Natural killer cell (primary cell): ENCODE data around the gene SEBOX. TPM values are rescaled to one million over a fixed set of nuclear protein-coding genes. Genes with fewer than 3 reads are reported as not detected.

Experiments
- ATAC-seq, 3 donors: fragments of 150-1000 bp in 2 of 3; fragments of 200-7000 bp in 1 of 3; cut with Tn5 transposase; 1 replicate in 1 of 3; 2 replicates in 2 of 3; pipeline ENCODE4 v1.10.0; 2021; ENCODE audit warnings: mild to moderate bottlenecking in 2 of 3, moderate library complexity in 2 of 3
- DNase-seq, 2 donors: peaks; one replicate each; pipeline versions ENCODE4 v3.0.0 to v3.0.0-alpha.2; 2013 to 2021; ENCODE audit warnings: mixed read lengths in 1 of 2
- H3K27ac ChIP-seq: one replicate; pipeline ENCODE4 v1.5.1; 2013; ENCODE audit warnings: mild to moderate bottlenecking, low read length
- H3K27me3 ChIP-seq: one replicate; pipeline ENCODE4 v1.6.1; 2013; ENCODE audit warnings: low read length; ENCODE audit not compliant: control insufficient read depth, insufficient read depth
- H3K36me3 ChIP-seq: one replicate; pipeline ENCODE4 v1.6.1; 2013; ENCODE audit warnings: low read length; ENCODE audit not compliant: control insufficient read depth, insufficient read depth
- H3K4me1 ChIP-seq: one replicate; pipeline ENCODE4 v1.6.1; 2013; ENCODE audit warnings: low read length; ENCODE audit not compliant: control insufficient read depth, insufficient read depth
- H3K4me3 ChIP-seq: one replicate; pipeline ENCODE4 v1.5.1; 2013; ENCODE audit warnings: low read length
- H3K9me3 ChIP-seq: one replicate; pipeline ENCODE4 v1.6.1; 2013; ENCODE audit warnings: low read length; ENCODE audit not compliant: control insufficient read depth, insufficient read depth
- H3K27ac Mint-ChIP-seq, 2 donors: one replicate each; pipeline ENCODE4 v1.8.0; 2022; ENCODE audit warnings: mild to moderate bottlenecking in 2 of 2, mixed read lengths in 2 of 2, moderate library complexity in 1 of 2
- H3K27me3 Mint-ChIP-seq, 2 donors: one replicate each; pipeline ENCODE4 v1.8.0; 2022; ENCODE audit warnings: low read depth in 2 of 2, mixed read lengths in 2 of 2
- H3K36me3 Mint-ChIP-seq: one replicate; pipeline ENCODE4 v1.8.0; 2022; ENCODE audit warnings: mixed read lengths
- H3K4me1 Mint-ChIP-seq, 2 donors: one replicate each; pipeline ENCODE4 v1.8.0; 2022; ENCODE audit warnings: mixed read lengths in 2 of 2
- H3K4me3 Mint-ChIP-seq: one replicate; pipeline ENCODE4 v1.8.0; 2022; ENCODE audit warnings: mild to moderate bottlenecking, moderate library complexity, mixed read lengths
- H3K9me3 Mint-ChIP-seq, 2 donors: one replicate each; pipeline ENCODE4 v1.8.0; 2022; ENCODE audit warnings: mixed read lengths in 2 of 2
- WGBS: methylation state at CpG from one replicate; pipeline ENCODE4 v1.1.7; 2013; ENCODE audit warnings: missing lambda C conversion rate; ENCODE audit not compliant: insufficient coverage; 5-methylcytosine and 5-hydroxymethylcytosine counted together
- intact Hi-C: fragments of 100-400 bp; cut with micrococcal nuclease; formaldehyde crosslinking; loops from one replicate; pipeline ENCODE4 v1.14.2; 2022
- total RNA-seq, 4 donors: library from RNA; stranded (reverse); fragments of 120-200 nt in 1 of 4; gene quantifications; one replicate each; pipeline versions ENCODE4 v1.2.3 to v1.2.4, GENCODE V29; 2013 to 2022
- TF ChIP-seq, protein P1 (sequence below): fragments of 200-600 bp; IDR thresholded peaks from one replicate; pipeline ENCODE4 v1.8.0; 2022; ENCODE audit warnings: antibody characterized with exemption

SEBOX gene
- total RNA-seq, 3 donors from 2014 or later (not counting 1 experiment from before 2014, with no cell fraction given): not detected

DNA sequence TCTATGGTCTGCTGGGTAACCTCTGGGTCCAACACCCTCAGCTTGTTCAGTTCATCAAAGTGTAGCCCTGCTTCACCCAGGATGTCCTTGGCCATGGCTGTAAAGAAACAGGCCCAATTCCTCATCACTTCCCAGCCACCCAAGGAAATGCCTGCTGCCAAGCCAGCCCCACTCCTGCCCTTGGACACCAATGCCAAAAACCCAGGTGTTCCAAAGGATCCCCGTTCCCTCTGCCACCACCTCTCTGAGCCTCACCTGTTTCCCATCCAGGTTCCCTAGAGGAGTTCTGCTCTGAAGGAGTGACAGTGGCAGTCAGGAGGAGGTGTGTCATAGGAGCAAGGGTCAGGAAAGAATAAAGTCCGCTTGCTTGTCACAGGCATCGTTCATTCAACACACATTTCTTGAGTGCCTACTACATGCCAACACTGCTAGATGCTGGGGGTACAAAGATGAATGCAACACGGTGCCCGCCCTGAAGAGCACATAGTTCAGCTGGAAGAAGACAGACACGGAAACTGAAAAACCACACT, 33.0 kb downstream of the SEBOX start:
- Histone ChIP-seq H3K27ac (no peak overlapping the region), H3K4me1 (peaks cover 20% of the 10 kb centered on the region), H3K36me3 (peaks cover 33% of the 10 kb centered on the region), H3K4me3 (no peak overlapping the region), H3K27me3 (no peaks in the 10 kb centered on the region), H3K9me3 (no peaks in the 10 kb centered on the region)
- H3K4me1 Mint-ChIP-seq: peaks cover 21 to 34% of the 10 kb centered on the region in 2 donors
- intact Hi-C loops: loop anchor here (10.0 kb wide), 1 partner anchor 383 kb away; the partner anchor contains the start of genes PROCA1, RAB34 and RPL23A
- ATAC-seq: no peak
- H3K27me3 Mint-ChIP-seq: no peaks in the 10 kb centered on the region
- no peak overlapping the region for H3K4me3 Mint-ChIP-seq
- H3K36me3 Mint-ChIP-seq: peaks cover 12% of the 10 kb centered on the region
- H3K27ac Mint-ChIP-seq: peak overlapping the region in 1 of 2 donors; percentile 100
- 95% methylated on average over 6 of the region's 6 CpGs for WGBS
- no peak for DNase-seq
- TF ChIP-seq, protein P1, sequence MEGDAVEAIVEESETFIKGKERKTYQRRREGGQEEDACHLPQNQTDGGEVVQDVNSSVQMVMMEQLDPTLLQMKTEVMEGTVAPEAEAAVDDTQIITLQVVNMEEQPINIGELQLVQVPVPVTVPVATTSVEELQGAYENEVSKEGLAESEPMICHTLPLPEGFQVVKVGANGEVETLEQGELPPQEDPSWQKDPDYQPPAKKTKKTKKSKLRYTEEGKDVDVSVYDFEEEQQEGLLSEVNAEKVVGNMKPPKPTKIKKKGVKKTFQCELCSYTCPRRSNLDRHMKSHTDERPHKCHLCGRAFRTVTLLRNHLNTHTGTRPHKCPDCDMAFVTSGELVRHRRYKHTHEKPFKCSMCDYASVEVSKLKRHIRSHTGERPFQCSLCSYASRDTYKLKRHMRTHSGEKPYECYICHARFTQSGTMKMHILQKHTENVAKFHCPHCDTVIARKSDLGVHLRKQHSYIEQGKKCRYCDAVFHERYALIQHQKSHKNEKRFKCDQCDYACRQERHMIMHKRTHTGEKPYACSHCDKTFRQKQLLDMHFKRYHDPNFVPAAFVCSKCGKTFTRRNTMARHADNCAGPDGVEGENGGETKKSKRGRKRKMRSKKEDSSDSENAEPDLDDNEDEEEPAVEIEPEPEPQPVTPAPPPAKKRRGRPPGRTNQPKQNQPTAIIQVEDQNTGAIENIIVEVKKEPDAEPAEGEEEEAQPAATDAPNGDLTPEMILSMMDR: no peak
- H3K9me3 Mint-ChIP-seq: no peaks in the 10 kb centered on the region

DNA sequence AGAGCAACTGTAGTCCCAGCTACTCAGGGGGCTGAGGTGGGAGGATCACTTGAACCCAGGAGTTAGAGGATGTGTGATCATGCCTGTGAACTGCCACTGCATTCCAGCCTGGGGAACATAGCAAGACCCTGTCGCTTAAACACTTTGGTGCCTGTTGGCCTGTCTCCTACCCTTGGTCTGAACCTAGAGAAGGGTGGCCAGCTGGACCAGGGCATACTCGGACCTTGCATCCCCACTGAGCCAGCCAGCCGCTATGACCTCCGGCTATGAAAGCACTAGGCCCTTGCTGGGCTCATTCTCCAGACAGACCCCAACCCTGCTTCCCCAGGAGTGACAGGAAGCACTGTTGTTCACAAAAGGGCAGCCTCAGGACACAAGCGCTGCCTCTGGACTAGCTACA, 34.3 kb downstream of the SEBOX start:
- Mint-ChIP-seq H3K27ac (no peak overlapping the region), H3K4me1 (peaks cover 13 to 25% of the 10 kb centered on the region in 2 donors), H3K9me3 (no peaks in the 10 kb centered on the region), H3K36me3 (peaks cover 12% of the 10 kb centered on the region), H3K27me3 (no peaks in the 10 kb centered on the region), H3K4me3 (no peak overlapping the region)
- ATAC-seq (no peak), DNase-seq (no peak)
- no peak overlapping the region for H3K4me3 ChIP-seq
- H3K27me3 ChIP-seq: no peaks in the 10 kb centered on the region
- 95% methylated on average over 5 of the region's 5 CpGs for WGBS
- intact Hi-C loops: loop anchor here (10.0 kb wide), 1 partner anchor 384 kb away; the partner anchor contains the start of genes PROCA1, RAB34 and RPL23A
- peaks cover 10% of the 10 kb centered on the region for H3K4me1 ChIP-seq
- TF ChIP-seq, protein P1: no peak
- peaks cover 33% of the 10 kb centered on the region for H3K36me3 ChIP-seq
- H3K9me3 ChIP-seq: no peaks in the 10 kb centered on the region
- no peak overlapping the region for H3K27ac ChIP-seq

DNA sequence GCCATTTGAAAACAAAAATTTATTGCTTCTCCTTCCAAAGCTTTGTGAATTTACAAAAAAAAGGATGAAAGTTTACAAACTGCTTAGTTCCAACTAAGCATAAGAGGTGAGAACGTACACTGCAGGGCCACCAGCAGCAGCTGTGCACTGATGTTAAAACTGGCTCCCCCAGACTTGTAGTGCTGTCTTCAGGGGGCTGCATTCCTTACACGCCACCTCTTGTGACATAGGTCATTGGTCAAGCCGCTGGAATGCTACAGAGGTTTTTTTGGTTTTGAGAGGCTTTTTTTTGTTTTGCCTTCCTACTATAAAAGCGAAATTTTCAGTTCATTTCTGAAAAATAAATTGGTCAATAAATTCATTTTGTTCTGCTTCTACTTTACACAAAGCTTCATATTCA, 36.7 kb downstream of the SEBOX start:
- no peak overlapping the region for H3K27ac ChIP-seq
- H3K4me3 ChIP-seq: no peak overlapping the region
- Mint-ChIP-seq H3K27ac (no peak overlapping the region), H3K4me1 (peaks cover 0 to 4% of the 10 kb centered on the region in 2 donors), H3K36me3 (peaks cover 12% of the 10 kb centered on the region), H3K27me3 (no peaks in the 10 kb centered on the region), H3K4me3 (no peak overlapping the region), H3K9me3 (no peaks in the 10 kb centered on the region)
- no peaks in the 10 kb centered on the region for H3K4me1 ChIP-seq
- DNase-seq: no peak
- intact Hi-C loops: no loop called here
- H3K27me3 ChIP-seq: no peaks in the 10 kb centered on the region
- 92% methylated on average over 3 of the region's 4 CpGs for WGBS
- TF ChIP-seq, protein P1: no peak
- peaks cover 33% of the 10 kb centered on the region for H3K36me3 ChIP-seq
- no peak for ATAC-seq
- H3K9me3 ChIP-seq: no peaks in the 10 kb centered on the region

DNA sequence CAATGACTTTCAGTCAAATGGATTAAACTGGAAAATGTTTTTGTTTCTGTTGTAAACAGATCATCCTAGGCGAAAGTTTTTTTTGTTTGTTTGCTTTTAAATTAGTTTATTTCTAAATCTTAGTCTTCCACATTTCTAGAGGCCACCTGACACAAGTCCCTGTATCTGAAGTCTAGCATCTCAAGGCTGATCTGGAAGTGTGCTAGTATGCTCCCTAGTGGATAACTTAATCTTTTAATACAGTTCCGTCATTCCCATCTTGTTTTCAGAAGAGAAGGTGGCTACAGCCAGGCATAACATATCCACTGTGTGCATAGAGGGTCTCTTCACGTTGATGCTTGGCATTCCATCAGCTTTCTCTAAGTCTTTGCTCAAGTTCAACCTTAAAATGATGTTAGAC, 37.3 kb downstream of the SEBOX start:
- TF ChIP-seq, protein P1: no peak
- Histone ChIP-seq H3K27ac (no peak overlapping the region), H3K4me1 (no peaks in the 10 kb centered on the region), H3K27me3 (no peaks in the 10 kb centered on the region), H3K36me3 (peaks cover 33% of the 10 kb centered on the region), H3K4me3 (no peak overlapping the region), H3K9me3 (no peaks in the 10 kb centered on the region)
- Mint-ChIP-seq H3K4me3 (no peak overlapping the region), H3K4me1 (peaks cover 0 to 4% of the 10 kb centered on the region in 2 donors), H3K27me3 (no peaks in the 10 kb centered on the region), H3K36me3 (peaks cover 12% of the 10 kb centered on the region), H3K27ac (no peak overlapping the region), H3K9me3 (no peaks in the 10 kb centered on the region)
- intact Hi-C loops: no loop called here
- no peak for DNase-seq
- WGBS: 93% methylated on average over 2 of the region's 3 CpGs
- ATAC-seq: no peak
